ENCODE data around the gene EFNA2.

EFNA2 gene

GRCh38 chr19:1293782-1294604 lies 8.3 kb downstream of the EFNA2 start:
- TF ChIP-seq CTCF (IDR thresholded peaks at IDR 0.05; ENCODE audit: insufficient read depth, low read depth, low read length, missing control alignments), result no peak
- DNase-seq (ENCODE audit: low read depth), result no peak
- no peak overlapping the region for H3K4me3 ChIP-seq (ENCODE audit: low read depth, low read length)

GRCh38 chr19:1294688-1295087 lies 9.0 kb downstream of the EFNA2 start:
- no peak for TF ChIP-seq CTCF (IDR thresholded peaks at IDR 0.05; ENCODE audit: insufficient read depth, low read depth, low read length, missing control alignments)
- H3K4me3 ChIP-seq (ENCODE audit: low read depth, low read length), result no peak overlapping the region
- no peak for DNase-seq (ENCODE audit: low read depth)

GRCh38 chr19:1295169-1296012 lies 9.7 kb downstream of the EFNA2 start:
- no peak overlapping the region for H3K4me3 ChIP-seq (ENCODE audit: low read depth, low read length)
- no peak for TF ChIP-seq CTCF (IDR thresholded peaks at IDR 0.05; ENCODE audit: insufficient read depth, low read depth, low read length, missing control alignments)
- no peak for DNase-seq (ENCODE audit: low read depth)

GRCh38 chr19:1296078-1296477 lies 10.4 kb downstream of the EFNA2 start:
- no peak overlapping the region for H3K4me3 ChIP-seq (ENCODE audit: low read depth, low read length)
- no peak for TF ChIP-seq CTCF (IDR thresholded peaks at IDR 0.05; ENCODE audit: insufficient read depth, low read depth, low read length, missing control alignments)
- no peak for DNase-seq (ENCODE audit: low read depth)

GRCh38 chr19:1296575-1297271 lies 11.1 kb downstream of the EFNA2 start:
- DNase-seq (ENCODE audit: low read depth), result no peak
- TF ChIP-seq CTCF (IDR thresholded peaks at IDR 0.05; ENCODE audit: insufficient read depth, low read depth, low read length, missing control alignments), result no peak
- no peak overlapping the region for H3K4me3 ChIP-seq (ENCODE audit: low read depth, low read length)

GRCh38 chr19:1298235-1298634 lies 12.6 kb downstream of the EFNA2 start:
- H3K4me3 ChIP-seq (ENCODE audit: low read depth, low read length), result no peak overlapping the region
- no peak for TF ChIP-seq CTCF (IDR thresholded peaks at IDR 0.05; ENCODE audit: insufficient read depth, low read depth, low read length, missing control alignments)
- no peak for DNase-seq (ENCODE audit: low read depth)
